Measurements from ENCODE around the gene CASK.

GRCh38 chrX:41472231-41472815 lies 451.0 kb downstream of the CASK start:
- TF ChIP-seq POLR2A (IDR thresholded peaks at IDR 0.05) (no peak), EP300 (IDR thresholded peaks at IDR 0.05) (no peak)
- TF ChIP-seq, protein P1, sequence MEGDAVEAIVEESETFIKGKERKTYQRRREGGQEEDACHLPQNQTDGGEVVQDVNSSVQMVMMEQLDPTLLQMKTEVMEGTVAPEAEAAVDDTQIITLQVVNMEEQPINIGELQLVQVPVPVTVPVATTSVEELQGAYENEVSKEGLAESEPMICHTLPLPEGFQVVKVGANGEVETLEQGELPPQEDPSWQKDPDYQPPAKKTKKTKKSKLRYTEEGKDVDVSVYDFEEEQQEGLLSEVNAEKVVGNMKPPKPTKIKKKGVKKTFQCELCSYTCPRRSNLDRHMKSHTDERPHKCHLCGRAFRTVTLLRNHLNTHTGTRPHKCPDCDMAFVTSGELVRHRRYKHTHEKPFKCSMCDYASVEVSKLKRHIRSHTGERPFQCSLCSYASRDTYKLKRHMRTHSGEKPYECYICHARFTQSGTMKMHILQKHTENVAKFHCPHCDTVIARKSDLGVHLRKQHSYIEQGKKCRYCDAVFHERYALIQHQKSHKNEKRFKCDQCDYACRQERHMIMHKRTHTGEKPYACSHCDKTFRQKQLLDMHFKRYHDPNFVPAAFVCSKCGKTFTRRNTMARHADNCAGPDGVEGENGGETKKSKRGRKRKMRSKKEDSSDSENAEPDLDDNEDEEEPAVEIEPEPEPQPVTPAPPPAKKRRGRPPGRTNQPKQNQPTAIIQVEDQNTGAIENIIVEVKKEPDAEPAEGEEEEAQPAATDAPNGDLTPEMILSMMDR (IDR thresholded peaks at IDR 0.05), result no peak

All from sigmoid colon (tissue), 4 donors.